ENCODE measurements around the gene TSHZ2. TPM values are rescaled to one million over a fixed set of nuclear protein-coding genes. Genes with fewer than 3 reads are reported as not detected.

Gene TSHZ2
- total RNA-seq, 1 experiment from 2014 or later: 0.07 TPM

DNA sequence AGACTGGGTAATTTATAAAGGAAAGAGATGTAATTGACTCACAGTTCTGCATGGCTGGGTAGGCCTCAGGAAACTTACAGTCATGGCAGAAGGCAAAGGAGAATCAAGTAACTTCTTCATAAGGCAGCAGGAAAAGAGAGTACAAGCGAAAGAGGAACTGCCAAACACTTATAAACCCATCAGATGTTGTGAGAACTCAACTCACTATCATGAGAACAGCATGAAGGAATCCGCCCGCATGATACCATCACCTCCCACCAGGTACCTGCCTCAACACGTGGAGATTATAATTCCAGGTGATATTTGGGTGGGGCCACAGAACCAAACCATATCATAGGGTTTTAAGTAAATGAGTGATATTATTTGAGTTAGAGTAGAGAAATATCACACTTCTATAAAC lies 189.3 kb downstream of the TSHZ2 start:
- Histone ChIP-seq H4K20me1 (ENCODE audit: insufficient read depth) (no peaks in the 10 kb centered on the region), H3K79me2 (ENCODE audit: insufficient read depth, low read length) (no peaks in the 10 kb centered on the region), H3K27me3 (ENCODE audit: insufficient read depth, low read length) (no peaks in the 10 kb centered on the region), H3K27ac (ENCODE audit: low read depth, low read length) (no peak overlapping the region), H3K9me3 (ENCODE audit: control insufficient read depth in 1 of 2, insufficient read depth in 1 of 2, low read depth in 1 of 2, low read length in 2 of 2) (no peaks in the 10 kb centered on the region), H2AFZ (ENCODE audit: low read depth, low read length, poor library complexity, severe bottlenecking) (no peak overlapping the region), H3K9me2 (ENCODE audit: insufficient read depth) (no peaks in the 10 kb centered on the region), H3K9ac (ENCODE audit: low read length) (no peak overlapping the region), H3K4me2 (ENCODE audit: low read length) (no peak overlapping the region), H3K36me3 (ENCODE audit: control insufficient read depth in 1 of 2, insufficient read depth in 2 of 2, low read length in 2 of 2) (no peaks in the 10 kb centered on the region), H3K4me1 (ENCODE audit: control insufficient read depth in 1 of 2, insufficient read depth in 2 of 2, low read length in 2 of 2) (peaks cover 6 to 11% of the 10 kb centered on the region in 2 experiments; a peak in 3 of 4 replicates), H3K4me3 (replicated peaks in 1 of 2; ENCODE audit: low read depth in 1 of 2, low read length in 2 of 2) (no peak overlapping the region)
- CTCF ChIA-PET: interaction anchor here (1.0 kb wide), 1 partner anchor 387 kb away, joined by 3 read pairs; no protein-coding TSS in a partner anchor
- TF ChIP-seq ELF1 (IDR thresholded peaks at IDR 0.05; ENCODE audit: borderline replicate concordance, low read depth): no peak
- no peak for TF ChIP-seq FOSL1 (IDR thresholded peaks at IDR 0.05; ENCODE audit: low read depth)
- TF ChIP-seq JUND (IDR thresholded peaks at IDR 0.05): no peak
- TF ChIP-seq YY1 (IDR thresholded peaks at IDR 0.05; ENCODE audit: extremely low read depth, insufficient replicate concordance, low read depth, low read length): no peak
- TF ChIP-seq SIN3A (IDR thresholded peaks at IDR 0.05; ENCODE audit: low read depth): no peak
- TF ChIP-seq, protein P1, sequence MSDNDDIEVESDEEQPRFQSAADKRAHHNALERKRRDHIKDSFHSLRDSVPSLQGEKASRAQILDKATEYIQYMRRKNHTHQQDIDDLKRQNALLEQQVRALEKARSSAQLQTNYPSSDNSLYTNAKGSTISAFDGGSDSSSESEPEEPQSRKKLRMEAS (IDR thresholded peaks at IDR 0.05): no peak
- no peak for TF ChIP-seq CBX3 (IDR thresholded peaks at IDR 0.05; ENCODE audit: low read depth)
- no peak for TF ChIP-seq ZFX (IDR thresholded peaks at IDR 0.05)
- no peak for TF ChIP-seq EGR1 (IDR thresholded peaks at IDR 0.05; ENCODE audit: low read depth)
- POLR2A ChIA-PET: no interaction called here
- intact Hi-C loops (cut with micrococcal nuclease): no loop called here
- DNase-seq (ENCODE audit: low read depth, low spot score) (no peak), ATAC-seq (no peak)
- BruUV-seq (replicated peaks): no TSS peak
- RAD21 ChIA-PET (ENCODE audit: low non-redundant PET in 1 of 2, low total read pairs in 2 of 2, uncharacterized antibody in 2 of 2, unreplicated experiment in 2 of 2): no interaction called here

GRCh38 chr20:53162251-53162835 lies 190.2 kb downstream of the TSHZ2 start:
- Histone ChIP-seq H3K27ac (ENCODE audit: low read depth, low read length) (no peak overlapping the region), H3K36me3 (ENCODE audit: control insufficient read depth in 1 of 2, insufficient read depth in 2 of 2, low read length in 2 of 2) (no peaks in the 10 kb centered on the region), H2AFZ (ENCODE audit: low read depth, low read length, poor library complexity, severe bottlenecking) (peak overlapping the region; percentile 31), H3K4me3 (replicated peaks in 1 of 2; ENCODE audit: low read depth in 1 of 2, low read length in 2 of 2) (0 out of 4 replicates have a peak overlapping the region, but pooled peaks of 1 of the 2 experiments have one; percentile 5), H3K4me2 (ENCODE audit: low read length) (peak overlapping the region; percentile 56), H3K27me3 (ENCODE audit: insufficient read depth, low read length) (no peaks in the 10 kb centered on the region), H3K4me1 (ENCODE audit: control insufficient read depth in 1 of 2, insufficient read depth in 2 of 2, low read length in 2 of 2) (peaks cover 6 to 11% of the 10 kb centered on the region in 2 experiments; a peak in 3 of 4 replicates), H3K9ac (ENCODE audit: low read length) (no peak overlapping the region), H3K9me3 (ENCODE audit: control insufficient read depth in 1 of 2, insufficient read depth in 1 of 2, low read depth in 1 of 2, low read length in 2 of 2) (no peaks in the 10 kb centered on the region), H4K20me1 (ENCODE audit: insufficient read depth) (no peaks in the 10 kb centered on the region), H3K79me2 (ENCODE audit: insufficient read depth, low read length) (no peaks in the 10 kb centered on the region), H3K9me2 (ENCODE audit: insufficient read depth) (no peaks in the 10 kb centered on the region)
- ATAC-seq (peak; percentile 89), DNase-seq (ENCODE audit: low read depth, low spot score) (peak; percentile 42)
- ChIA-PET CTCF (no interaction called here), POLR2A (no interaction called here), RAD21 (ENCODE audit: low non-redundant PET in 1 of 2, low total read pairs in 2 of 2, uncharacterized antibody in 2 of 2, unreplicated experiment in 2 of 2) (no interaction called here)
- BruUV-seq (replicated peaks): no TSS peak
- intact Hi-C loops (cut with micrococcal nuclease): no loop called here
- TF ChIP-seq ELF1 (IDR thresholded peaks at IDR 0.05; ENCODE audit: borderline replicate concordance, low read depth) (no peak), SP1 (IDR thresholded peaks at IDR 0.05; ENCODE audit: low read depth) (peak; percentile 23; the same call in 1 of the 2 replicates), JUND (IDR thresholded peaks at IDR 0.05) (peak; percentile 25; the same call in 1 of the 2 replicates), ZBTB33 (IDR thresholded peaks at IDR 0.05; ENCODE audit: extremely low read depth, insufficient replicate concordance, low read length) (no peak), POLR2A (IDR thresholded peaks at IDR 0.05; ENCODE audit: borderline replicate concordance, extremely low read depth, insufficient read depth, insufficient read length) (no peak), EGR1 (IDR thresholded peaks at IDR 0.05; ENCODE audit: low read depth) (no peak), FOSL1 (IDR thresholded peaks at IDR 0.05; ENCODE audit: low read depth) (no peak), SRF (IDR thresholded peaks at IDR 0.05; ENCODE audit: low read depth) (no peak), ZFX (IDR thresholded peaks at IDR 0.05) (no peak), POLR2AphosphoS5 (IDR thresholded peaks at IDR 0.05; ENCODE audit: low read depth, low read length) (no peak), SIN3A (IDR thresholded peaks at IDR 0.05; ENCODE audit: low read depth) (no peak), YY1 (IDR thresholded peaks at IDR 0.05; ENCODE audit: extremely low read depth, insufficient replicate concordance, low read depth, low read length) (no peak), RAD21 (IDR thresholded peaks at IDR 0.05; ENCODE audit: low read depth) (no peak), CBX3 (IDR thresholded peaks at IDR 0.05; ENCODE audit: low read depth) (0 out of 2 replicates have a peak, but pooled peaks have one; percentile 29), CEBPB (IDR thresholded peaks at IDR 0.05; ENCODE audit: low read depth) (no peak), EZH2 (IDR thresholded peaks at IDR 0.05) (no peak)
- TF ChIP-seq, protein P2, sequence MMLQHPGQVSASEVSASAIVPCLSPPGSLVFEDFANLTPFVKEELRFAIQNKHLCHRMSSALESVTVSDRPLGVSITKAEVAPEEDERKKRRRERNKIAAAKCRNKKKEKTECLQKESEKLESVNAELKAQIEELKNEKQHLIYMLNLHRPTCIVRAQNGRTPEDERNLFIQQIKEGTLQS (IDR thresholded peaks at IDR 0.05): no peak
- TF ChIP-seq, protein P1 (IDR thresholded peaks at IDR 0.05): peak; percentile 31; the same call in 1 of the 2 replicates

All from HCT116 (cell line).